Activated naive CD4-positive, alpha-beta T cell treated with Interleukin-2 at 50 U/mL for 16 hours (primary cell): ENCODE data around the gene PHYHIPL.
"Not testable (repeated sequence)": the region's sequence is repeated elsewhere in the genome, so short reads cannot be mapped to it uniquely, and the experiment has no call there.

ENCODE experiments used
- DNase-seq: peaks from one replicate; pipeline ENCODE4 v3.0.0-alpha.2; 2020

The PHYHIPL gene

DNA sequence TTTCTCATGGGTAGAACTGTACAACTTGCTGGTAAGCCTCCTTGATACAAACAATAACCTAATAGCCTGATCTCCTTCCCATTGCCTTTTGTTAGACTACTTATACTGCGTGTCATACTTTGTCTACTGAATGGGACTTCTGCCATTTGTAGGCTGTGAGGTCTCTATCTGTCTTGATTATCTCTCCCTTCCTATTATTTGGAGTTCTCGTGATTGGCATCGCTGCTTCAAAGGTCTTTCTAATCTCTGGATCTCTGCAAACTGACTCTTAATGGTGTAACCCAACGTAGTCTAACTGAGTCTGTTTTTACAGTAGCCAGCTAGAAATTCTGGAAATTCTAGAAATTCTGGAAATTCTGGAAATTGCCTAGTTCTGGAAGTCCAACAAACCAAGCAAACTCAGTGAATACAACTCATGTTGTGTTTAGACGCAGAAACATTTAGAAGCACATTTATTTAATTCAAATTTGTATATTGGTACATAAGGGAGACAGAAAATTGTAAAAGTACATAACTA, 29.8 kb downstream of the PHYHIPL start:
- DNase-seq, result no peak

DNA sequence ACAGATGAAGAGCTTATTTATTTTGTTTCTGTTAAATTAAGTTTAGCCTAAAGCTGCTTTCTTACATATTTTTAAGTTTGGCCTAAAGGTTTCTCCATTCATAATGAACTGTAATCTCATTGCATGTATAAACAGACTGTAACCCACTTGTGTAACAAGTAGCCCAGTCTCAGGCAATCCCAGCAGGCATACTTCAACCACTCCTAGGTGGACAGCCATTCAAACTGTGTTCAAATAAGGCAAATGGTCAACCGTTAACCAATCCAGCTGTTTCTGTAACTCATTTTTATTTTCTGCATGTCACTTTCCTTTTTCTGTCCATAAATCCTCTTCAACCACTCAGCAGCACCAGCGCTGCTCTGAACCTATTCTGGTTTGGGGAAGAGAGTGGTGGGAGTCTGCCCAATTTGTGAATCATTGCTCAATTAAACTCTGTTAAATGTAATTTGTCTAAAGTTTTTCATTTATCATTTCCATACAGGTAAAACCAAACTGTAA, 35.9 kb downstream of the PHYHIPL start:
- no peak for DNase-seq

DNA sequence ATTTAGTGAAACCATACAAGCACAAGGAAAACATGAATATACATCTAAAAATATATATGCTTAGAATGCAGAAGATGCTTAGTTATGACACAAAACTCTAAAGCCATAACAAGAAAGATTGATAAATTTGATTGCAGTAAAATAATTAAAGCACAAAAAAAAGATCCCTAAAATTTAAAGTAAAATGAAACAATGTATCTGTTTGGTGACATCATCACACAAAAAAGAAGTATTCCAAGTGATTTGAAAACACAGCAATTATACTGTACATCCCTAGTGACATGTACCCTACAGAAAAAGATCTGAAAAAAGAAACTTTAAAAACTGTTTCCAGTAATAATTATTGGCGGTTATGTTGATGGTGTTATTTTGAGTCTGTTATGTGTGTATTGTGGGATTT, 37.7 kb downstream of the PHYHIPL start:
- DNase-seq, result no peak

DNA sequence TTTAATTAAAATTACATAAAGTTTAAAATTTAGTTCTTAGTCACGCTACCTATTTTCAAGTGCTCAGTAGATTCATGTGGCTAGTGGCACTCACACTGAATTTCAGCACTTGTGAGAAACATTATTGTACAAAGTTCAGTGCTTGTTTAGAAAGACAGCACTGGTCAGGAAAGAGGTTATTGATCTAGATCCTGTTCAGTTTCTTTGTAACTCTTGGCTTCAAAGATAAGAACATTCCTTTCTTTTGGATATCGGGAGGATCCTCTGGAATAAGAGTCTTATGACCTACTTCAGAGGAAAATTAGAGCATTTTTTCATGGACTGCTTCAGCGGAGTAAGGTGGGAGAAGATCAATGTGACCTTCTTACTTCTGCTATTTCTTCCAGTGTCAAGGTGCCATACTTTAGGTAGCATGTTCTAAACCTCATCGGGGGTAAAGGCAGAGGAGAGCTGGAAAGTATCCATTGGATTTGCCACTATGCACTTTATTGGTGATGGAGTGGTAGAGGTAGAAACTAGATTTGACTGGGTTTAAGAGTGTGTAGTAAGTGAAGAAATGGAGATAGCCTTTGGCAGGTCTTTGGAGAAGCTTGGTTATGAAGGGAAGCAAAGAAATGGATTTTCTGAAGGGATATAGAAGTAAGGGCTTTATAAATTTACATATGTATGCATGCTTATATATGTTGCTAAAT, 39.9 kb downstream of the PHYHIPL start:
- DNase-seq, result no peak

DNA sequence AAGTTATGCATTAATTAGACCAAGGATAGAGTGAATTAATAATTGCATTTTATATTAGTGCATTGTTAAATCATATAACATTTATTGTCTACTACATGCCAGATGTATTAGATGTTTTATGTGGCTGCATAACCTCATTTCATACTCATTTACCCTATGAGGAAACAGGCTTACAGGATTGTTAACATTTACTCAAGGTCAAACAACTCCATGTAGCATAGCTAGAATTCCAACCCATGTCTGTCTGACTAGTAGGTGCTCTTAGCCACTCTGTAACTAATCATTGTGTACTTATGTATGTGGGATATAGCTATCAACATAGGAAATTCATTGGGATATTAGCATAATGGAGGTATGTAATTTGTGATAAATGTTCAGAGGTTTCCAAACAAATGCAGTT, 46.3 kb downstream of the PHYHIPL start:
- no peak for DNase-seq

DNA sequence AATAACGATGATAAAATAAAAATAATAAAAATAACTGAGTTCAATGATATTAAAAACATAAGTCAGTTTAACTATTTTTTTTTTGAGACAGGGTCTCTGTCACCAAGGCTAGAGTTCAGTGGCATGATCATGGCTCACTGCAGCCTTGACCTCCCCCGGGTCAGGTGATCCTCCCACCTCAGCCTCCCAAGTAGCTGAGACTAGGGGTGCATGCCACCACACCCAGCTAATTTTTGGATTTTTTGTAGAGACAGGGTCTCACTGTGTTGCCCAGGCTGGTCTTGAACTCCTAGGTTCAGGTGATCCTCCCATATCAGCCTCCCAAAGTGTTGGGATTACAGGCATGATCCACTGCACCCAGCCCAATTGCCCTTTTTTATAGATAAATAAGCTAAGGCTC, 47.2 kb downstream of the PHYHIPL start:
- not testable (repeated sequence) for DNase-seq

DNA sequence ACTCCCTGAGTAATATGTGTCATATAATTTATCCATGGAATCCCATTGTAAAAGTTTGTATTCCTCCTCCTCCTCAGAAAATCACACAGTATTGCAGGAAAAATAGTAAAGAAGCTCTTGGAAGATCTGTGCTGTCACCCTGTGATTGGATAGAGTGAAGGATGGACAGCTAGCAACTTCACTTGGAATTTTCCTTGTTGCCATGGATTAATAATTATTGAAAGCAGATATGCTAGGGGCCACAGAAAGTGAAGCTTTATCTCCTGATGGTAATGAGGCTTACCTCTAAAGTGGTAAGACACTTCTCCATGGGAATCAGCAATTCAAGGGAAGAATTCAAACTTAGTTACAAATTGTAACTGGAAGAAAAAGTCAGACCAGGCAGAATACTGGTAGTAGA, 48.8 kb downstream of the PHYHIPL start:
- no peak for DNase-seq

DNA sequence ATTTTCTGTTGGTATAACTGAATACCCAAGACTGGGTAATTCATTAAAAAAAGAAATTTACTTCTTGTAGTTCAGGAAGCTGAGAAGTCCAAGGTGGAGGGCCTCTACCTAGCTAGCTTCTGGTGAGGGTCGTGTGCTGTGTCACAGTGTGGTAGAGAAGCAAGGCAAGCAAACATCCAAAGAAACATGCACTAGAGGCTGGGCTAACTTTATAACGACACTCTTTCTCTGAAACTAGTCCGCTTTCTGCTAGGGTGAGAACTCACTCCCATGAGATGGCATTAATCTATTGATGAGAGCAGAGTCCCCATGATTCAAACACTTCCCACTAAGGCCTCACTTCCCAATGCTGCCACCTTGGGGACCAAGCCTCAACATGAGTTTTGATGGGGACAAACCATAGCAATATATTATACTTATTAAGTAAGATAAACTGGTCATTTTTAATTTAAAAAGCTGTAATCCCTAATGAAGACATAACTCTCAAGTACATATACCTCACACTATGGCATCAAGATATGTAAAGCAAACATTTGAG, 50.8 kb downstream of the PHYHIPL start:
- DNase-seq, result no peak

DNA sequence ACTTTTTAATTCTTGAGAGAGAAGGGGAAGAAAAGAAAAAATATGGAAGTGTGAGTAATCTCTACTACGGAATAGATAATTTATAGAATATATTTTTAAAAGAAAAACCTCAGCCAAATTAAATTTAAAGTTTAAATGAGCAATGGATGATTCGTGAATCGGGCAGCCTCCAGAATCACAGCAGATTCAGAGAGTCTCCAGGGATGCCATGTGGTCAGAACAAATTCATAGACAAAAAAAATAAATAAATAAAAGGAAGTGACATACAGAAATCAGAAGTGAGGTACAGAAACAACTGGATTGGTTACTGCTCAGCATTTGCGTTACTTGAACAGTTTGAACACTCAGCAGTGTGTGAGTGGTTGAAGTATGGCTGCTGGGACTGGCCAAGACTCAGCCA, 53.0 kb downstream of the PHYHIPL start:
- no peak for DNase-seq

DNA sequence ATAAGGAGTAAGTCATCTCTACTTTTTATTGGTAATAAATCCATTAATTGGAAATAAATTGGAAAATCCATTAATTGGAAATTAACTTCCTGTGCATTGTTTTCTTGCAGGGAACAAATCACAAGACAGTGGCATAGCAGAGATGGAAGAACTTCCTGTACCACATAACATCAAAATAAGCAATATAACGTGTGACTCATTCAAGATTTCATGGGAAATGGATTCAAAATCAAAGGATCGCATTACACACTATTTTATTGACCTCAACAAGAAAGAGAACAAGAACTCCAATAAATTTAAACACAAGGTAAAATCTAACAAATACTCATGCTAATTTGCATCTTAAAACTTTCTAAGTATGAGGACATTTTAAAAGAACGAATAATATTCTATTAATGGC, 57.8 kb downstream of the PHYHIPL start:
- no peak for DNase-seq

DNA sequence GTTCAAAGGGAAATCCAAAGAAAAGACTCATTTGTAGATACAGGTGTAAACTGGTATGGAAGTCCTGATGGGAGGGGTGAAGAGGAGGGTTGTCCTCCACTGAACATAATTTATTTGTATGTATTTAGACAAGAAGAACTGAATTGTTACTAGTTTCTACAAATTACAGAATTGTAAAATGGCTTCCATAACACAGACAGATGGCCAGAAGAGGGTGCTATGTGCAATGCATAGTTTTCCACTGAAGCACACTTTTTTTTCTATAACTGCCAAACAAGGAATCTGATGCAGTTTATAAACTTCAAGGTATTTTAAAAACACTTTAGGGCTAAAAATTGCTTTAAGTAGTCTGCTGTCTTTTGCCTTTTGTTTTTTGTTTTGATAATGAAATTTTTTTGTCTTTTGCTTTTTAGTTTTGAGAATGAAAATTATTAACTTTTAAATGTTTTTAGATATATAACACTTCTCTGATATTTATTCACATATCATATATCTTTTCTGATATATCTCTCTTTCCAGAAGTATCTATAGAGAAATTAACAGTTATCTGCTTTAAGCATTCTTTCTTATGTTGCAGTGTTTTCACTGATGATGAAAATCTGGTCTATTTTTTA, 58.5 kb downstream of the PHYHIPL start:
- DNase-seq, result no peak

DNA sequence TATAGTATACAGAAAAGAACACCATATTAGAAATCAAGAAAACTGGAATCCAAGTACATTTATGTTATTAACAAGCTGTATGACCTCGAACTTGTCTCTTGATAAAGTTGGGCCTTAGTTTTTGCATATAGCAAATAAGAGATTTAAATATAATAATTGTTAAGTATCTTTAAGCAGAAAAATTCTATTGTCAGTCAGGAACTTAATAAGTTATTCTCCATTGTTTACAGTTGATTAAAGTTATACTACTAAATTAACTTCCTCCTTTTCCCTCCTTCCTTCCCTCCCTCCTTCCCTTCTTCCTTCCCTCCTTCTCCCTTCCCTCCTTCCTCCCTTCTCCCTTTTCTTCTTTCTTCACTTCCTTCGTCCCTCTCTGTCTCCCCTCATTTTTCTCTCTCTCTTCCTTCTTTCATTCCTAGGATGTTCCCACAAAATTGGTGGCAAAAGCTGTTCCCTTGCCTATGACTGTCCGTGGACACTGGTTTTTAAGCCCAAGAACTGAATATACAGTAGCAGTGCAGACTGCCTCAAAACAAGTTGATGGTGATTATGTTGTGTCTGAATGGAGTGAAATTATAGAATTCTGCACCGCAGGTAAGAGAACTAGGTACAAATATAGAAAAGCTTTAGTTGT, 59.7 kb downstream of the PHYHIPL start:
- no peak for DNase-seq

DNA sequence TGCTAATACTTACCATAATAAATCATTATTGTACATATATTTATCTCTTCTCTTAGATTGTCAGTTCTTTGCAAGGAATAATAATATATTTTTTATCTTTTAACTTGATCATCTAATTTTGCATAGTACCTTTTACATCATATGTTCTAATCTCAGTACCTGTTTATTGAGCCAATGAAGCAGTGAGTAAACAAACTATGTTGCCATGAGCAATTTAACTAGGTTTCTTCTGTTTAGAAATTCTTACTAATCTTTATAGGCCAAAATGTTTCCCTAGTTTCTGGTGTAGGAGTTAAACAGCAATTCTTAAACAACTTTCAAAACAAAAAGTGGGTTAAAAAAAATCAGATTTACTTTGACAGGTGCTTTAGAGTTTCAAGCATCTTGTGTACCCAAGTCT, 61.3 kb downstream of the PHYHIPL start:
- no peak for DNase-seq

DNA sequence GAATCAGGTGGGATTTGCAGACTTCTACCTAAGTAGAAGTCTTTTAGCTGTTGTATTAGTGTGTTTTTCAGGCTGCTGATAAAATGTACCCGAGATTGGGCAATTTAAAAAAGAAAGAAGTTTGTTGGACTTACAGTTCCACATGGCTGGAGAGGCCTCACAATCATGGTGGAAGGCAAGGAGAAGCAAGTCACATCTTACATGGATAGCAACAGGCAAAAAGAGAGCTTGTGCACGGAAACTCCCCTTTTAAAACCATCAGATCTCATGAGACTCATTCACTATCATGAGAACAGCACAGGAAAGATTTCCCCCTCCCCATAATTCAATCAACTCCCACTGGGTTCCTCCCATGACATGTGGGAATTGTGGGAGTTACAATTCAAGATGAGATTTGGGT, 62.7 kb downstream of the PHYHIPL start:
- not testable (repeated sequence) for DNase-seq

DNA sequence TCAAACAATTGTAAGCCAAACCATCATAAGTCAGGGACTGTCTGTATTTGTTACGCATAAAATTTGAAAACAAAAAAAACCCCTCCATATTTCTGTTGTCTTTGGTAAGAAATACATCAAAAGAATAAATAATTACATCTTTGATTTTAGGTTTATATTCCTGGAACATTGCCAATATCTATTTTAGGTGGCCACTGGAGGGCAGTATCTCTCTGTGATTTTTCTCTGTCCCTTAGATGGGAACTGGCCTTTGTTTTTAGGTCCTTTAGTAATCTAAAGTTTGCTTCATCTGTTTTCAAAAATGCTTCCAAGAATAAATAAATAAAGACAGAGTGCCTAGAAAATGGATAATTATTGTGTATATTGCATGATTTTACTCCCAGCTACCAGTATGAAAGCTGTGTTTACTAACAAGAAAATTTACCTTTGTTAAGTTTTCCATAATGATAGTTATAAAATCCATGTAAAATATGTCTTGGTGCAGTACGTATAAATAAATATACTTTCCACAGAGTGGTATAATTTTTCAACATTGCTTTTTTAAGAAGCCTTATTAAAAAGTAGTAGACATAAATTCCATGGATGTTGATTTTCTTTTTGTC, 64.2 kb downstream of the PHYHIPL start:
- DNase-seq, result no peak

DNA sequence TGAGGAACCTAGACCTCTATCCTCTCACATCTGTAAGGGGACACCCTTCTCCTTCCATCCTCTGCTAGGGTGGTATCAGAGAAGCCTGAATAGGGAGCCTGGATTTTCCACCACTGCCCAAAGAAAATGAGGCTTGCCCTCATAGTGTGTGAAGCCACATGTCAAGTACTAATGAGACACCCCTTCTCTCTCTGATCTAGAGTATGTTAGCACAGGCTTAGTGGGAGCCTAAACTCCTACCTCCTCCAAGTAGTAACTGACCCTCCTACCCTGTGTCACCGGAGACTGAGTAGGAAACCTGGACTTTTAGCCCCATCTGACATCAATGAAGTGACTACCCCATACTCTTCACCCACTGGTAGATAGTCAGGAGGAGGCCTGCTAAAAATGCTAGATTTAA, 65.6 kb downstream of the PHYHIPL start:
- DNase-seq, result no peak

DNA sequence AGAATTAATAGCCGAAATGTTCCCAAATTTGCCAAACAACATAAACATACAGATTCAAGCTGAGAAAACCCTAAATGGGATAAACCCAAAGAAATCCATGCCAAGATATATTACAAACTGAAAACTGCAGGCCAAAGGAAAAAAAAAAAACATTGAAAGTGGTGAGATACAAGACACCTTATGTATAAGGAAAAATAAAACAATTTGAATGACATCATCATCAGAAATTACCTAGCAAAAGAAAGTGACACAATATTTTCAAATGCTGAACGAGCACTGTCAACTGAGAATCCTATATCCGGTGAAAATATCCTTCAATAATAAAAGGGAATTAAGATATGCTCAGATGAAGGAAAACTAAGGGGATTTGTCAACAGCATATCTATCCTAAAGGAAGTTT, 66.5 kb downstream of the PHYHIPL start:
- DNase-seq, result no peak

DNA sequence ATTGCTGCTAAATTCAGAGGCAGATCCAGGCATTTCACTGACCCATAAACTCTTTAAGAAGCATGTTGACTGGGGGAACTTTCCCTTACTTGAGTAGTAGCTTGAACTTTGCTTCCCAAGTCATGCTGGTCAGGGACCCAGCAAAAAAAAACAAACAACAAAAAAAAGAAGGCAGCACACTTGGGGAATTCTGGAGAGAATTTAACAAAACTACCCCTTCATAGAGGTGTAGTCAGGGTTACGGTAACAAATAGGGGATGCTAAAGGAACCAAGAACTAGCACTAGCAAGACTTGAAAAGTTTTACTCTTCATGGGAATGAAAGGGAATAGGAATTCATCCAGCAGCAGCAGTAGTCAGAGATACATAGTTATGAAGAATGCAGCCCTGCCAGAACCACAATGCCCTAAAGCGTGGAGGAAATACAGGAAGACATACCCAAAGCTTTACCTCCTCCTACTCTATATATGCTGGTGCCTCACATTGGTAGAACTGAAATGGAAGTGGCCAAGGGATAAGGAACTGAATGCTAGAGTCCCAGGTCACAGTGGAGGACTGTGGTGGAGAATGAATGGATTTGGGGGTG, 67.3 kb downstream of the PHYHIPL start:
- DNase-seq, result no peak

DNA sequence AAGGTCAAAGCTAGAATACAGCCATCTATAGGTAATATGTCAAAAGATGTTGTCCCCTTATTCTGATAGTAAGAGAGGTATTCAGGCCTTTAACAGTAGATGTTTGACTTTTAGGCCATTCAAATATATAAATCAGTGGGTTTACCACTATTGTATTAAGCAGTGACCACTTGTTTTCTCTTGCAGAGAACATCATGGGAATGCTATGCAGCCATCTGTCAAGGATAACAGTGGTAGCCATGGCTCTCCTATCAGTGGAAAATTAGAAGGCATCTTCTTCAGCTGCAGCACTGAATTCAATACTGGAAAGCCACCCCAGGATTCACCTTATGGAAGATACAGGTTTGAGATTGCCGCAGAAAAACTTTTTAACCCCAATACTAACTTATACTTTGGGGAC, 68.4 kb downstream of the PHYHIPL start:
- no peak for DNase-seq

DNA sequence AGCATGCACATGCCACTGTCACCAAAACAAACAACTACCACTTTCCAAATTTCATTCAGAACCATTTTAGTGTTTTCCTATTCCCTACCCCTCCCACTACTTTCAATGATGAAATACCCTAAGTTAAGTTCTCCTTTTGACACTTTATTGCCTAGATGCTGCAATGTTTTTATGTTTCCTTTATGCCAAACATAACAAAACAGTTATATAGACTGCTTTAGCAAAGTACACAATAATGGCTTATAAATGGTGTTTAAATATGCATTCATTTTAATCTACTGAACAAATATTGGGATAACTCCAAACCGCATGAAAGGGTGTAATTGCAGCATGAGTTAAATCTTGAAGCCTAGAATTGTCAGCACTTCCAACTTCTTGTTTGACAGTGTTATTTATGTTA, 69.2 kb downstream of the PHYHIPL start:
- no peak for DNase-seq

DNA sequence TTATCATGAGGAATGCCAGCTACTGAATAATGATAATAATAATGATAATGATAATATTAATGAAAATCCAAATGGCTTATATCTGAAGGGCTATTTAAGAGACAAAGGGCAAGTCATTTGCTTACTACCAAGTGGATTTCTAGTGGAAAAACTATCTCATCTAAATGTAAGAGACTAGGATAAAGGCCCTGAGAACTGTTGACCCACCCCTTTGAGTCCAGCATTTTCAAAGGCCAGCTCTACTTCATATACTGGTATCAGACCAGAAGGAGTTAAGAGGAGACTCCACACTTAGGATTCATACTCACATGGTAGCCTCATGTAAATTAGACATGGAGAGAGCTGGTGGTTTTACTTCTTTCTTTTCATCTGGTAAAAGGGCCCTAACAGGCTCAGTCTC, 76.0 kb downstream of the PHYHIPL start:
- no peak for DNase-seq

DNA sequence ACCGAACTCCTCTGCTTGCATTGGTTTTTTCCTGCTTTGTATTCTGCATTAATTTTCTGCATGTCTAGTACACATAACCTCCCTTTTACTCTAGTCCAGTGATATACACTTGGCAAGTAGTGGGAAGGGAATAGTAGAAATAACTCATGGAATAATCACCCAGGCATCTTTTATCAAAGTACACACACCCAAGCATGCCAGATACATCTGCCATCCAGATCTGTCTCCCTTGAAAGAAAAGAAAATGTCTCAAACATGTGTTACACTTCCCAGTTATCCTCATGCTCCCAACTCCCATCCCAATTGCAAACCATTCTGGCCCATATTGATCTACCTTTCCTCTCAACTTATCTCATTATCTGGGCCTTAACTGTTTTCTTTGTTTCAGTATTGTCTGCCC, 79.0 kb downstream of the PHYHIPL start:
- DNase-seq, result no peak

DNA sequence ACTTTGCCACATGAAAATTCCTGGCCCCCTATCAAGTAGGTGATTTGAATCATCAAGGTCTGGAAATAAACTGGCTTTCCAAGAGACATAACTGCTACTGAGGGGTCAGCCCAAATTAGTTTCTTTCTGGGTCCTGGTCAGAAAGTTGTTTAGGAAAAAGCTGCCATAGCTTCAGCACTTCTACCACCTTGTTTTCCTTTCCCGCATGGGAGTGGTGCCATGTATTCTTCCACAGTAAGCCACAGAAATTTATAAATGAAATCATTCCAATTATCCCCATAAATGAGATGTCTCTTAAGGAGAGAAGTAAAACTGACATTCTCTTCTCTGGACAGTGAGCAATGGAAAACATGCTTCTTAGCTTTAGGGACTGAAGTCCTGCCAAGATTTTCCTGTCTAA, 80.8 kb downstream of the PHYHIPL start:
- DNase-seq, result no peak
